WTC11 (cell line): ENCODE measurements around the gene NKPD1. TPM values are rescaled to one million over a fixed set of nuclear protein-coding genes. Genes with fewer than 3 reads are reported as not detected.

ENCODE experiments used
- ATAC-seq: fragments of 200-7000 bp; cut with Tn5 transposase; 2 replicates; pipeline ENCODE4 v1.10.0; 2021; ENCODE audit warnings: mild to moderate bottlenecking, moderate library complexity
- CTCF ChIA-PET: fragments of 300-600 bp; sonication (Branson Sonifier 250); formaldehyde crosslinking; loops from one replicate; lab custom pipeline; 2021; ENCODE audit warnings: antibody characterized with exemption; lab: Charles Lee
- POLR2A ChIA-PET: fragments of 350-600 bp; sonication (Branson Sonifier 250); formaldehyde crosslinking; loops from one replicate; lab custom pipeline; 2021; ENCODE audit warnings: antibody characterized with exemption; lab: Charles Lee
- DNase-seq: peaks from one replicate; pipeline ENCODE4 v3.0.0; 2021; ENCODE audit warnings: low spot score
- H3K27ac Mint-ChIP-seq: 2 replicates; pipeline ENCODE4 v1.8.0; 2021; ENCODE audit warnings: mixed read lengths
- H3K27me3 Mint-ChIP-seq: 2 replicates; pipeline ENCODE4 v1.8.0; 2021; ENCODE audit warnings: low read depth, mild to moderate bottlenecking, moderate library complexity, mixed read lengths
- H3K36me3 Mint-ChIP-seq: 2 replicates; pipeline ENCODE4 v1.8.0; 2021; ENCODE audit warnings: mixed read lengths
- H3K4me1 Mint-ChIP-seq: 2 replicates; pipeline ENCODE4 v1.8.0; 2022; ENCODE audit warnings: mixed read lengths
- H3K4me3 Mint-ChIP-seq: 2 replicates; pipeline ENCODE4 v1.8.0; 2021; ENCODE audit warnings: mild to moderate bottlenecking, moderate library complexity, mixed read lengths
- H3K9me3 Mint-ChIP-seq: 2 replicates; pipeline ENCODE4 v1.8.0; 2021; ENCODE audit warnings: mixed read lengths
- AR ChIP-seq: fragments of 250-450 bp; sonication (Bioruptor Pico); IDR thresholded peaks from 2 replicates; pipeline ENCODE4 v1.9.0; 2021; ENCODE audit warnings: mild to moderate bottlenecking
- CBFB ChIP-seq: sonication (generic); formaldehyde crosslinking; IDR thresholded peaks from 2 replicates; pipeline ENCODE4 v1.8.1; 2022; ENCODE audit warnings: mild to moderate bottlenecking, low read depth, missing genetic modification reagents
- CREM ChIP-seq: sonication (generic); formaldehyde crosslinking; IDR thresholded peaks from 2 replicates; pipeline ENCODE4 v1.8.1; 2022; ENCODE audit warnings: mild to moderate bottlenecking, missing genetic modification reagents, moderate library complexity
- E2F4 ChIP-seq: sonication (generic); formaldehyde crosslinking; IDR thresholded peaks from 2 replicates; pipeline ENCODE4 v1.8.1; 2022; ENCODE audit warnings: low read depth, mild to moderate bottlenecking, moderate library complexity, missing genetic modification reagents, borderline replicate concordance
- FOXK1 ChIP-seq: sonication (generic); formaldehyde crosslinking; IDR thresholded peaks from 2 replicates; pipeline ENCODE4 v1.8.0; 2022; ENCODE audit warnings: mild to moderate bottlenecking, moderate library complexity, missing genetic modification reagents
- GABPB1 ChIP-seq: sonication (generic); formaldehyde crosslinking; IDR thresholded peaks from 2 replicates; pipeline ENCODE4 v1.8.1; 2023; ENCODE audit warnings: mild to moderate bottlenecking, missing genetic modification reagents
- HMGA2 ChIP-seq: fragments of 250-450 bp; sonication (Bioruptor Pico); IDR thresholded peaks from 2 replicates; pipeline ENCODE4 v1.4.0; 2021; ENCODE audit warnings: mild to moderate bottlenecking, moderate library complexity
- MAX ChIP-seq: sonication (generic); formaldehyde crosslinking; IDR thresholded peaks from 2 replicates; pipeline ENCODE4 v1.8.0; 2022; ENCODE audit warnings: mild to moderate bottlenecking, missing genetic modification reagents
- NFE2L1 ChIP-seq: sonication (generic); formaldehyde crosslinking; IDR thresholded peaks from 2 replicates; pipeline ENCODE4 v1.8.1; 2023; ENCODE audit warnings: missing genetic modification reagents
- NR1H2 ChIP-seq: sonication (generic); formaldehyde crosslinking; IDR thresholded peaks from 2 replicates; pipeline ENCODE4 v1.9.0; 2021; ENCODE audit warnings: mild to moderate bottlenecking, moderate library complexity, missing genetic modification reagents
- NR3C1 ChIP-seq: sonication (generic); formaldehyde crosslinking; conservative IDR thresholded peaks from 2 replicates; pipeline ENCODE4 v1.8.1; 2023; ENCODE audit warnings: low read depth, mild to moderate bottlenecking, missing genetic modification reagents
- OVOL2 ChIP-seq: fragments of 250-450 bp; sonication (Bioruptor Pico); IDR thresholded peaks from 2 replicates; pipeline ENCODE4 v1.9.0; 2021; ENCODE audit warnings: mild to moderate bottlenecking, borderline replicate concordance
- USF2 ChIP-seq: sonication (generic); formaldehyde crosslinking; IDR thresholded peaks from 2 replicates; pipeline ENCODE4 v1.8.1; 2023; ENCODE audit warnings: mild to moderate bottlenecking, missing genetic modification reagents, moderate library complexity
- ZNF138 ChIP-seq: sonication (generic); formaldehyde crosslinking; conservative IDR thresholded peaks from 2 replicates; pipeline ENCODE4 v1.8.1; 2022; ENCODE audit warnings: mild to moderate bottlenecking, moderate library complexity, missing genetic modification reagents
- ZNF219 ChIP-seq: sonication (generic); formaldehyde crosslinking; IDR thresholded peaks from 2 replicates; pipeline ENCODE4 v1.8.0; 2023; ENCODE audit warnings: missing genetic modification reagents, mild to moderate bottlenecking, borderline replicate concordance
- ZNF281 ChIP-seq: sonication (generic); formaldehyde crosslinking; IDR thresholded peaks from 2 replicates; pipeline ENCODE4 v1.8.0; 2023; ENCODE audit warnings: mild to moderate bottlenecking, missing genetic modification reagents
- ZNF317 ChIP-seq: sonication (generic); formaldehyde crosslinking; IDR thresholded peaks from 2 replicates; pipeline ENCODE4 v1.8.1; 2023; ENCODE audit warnings: low read depth, mild to moderate bottlenecking, moderate library complexity, missing genetic modification reagents, borderline replicate concordance
- ZNF416 ChIP-seq: fragments of 250-450 bp; sonication (Bioruptor Pico); IDR thresholded peaks from 2 replicates; pipeline ENCODE4 v1.9.0; 2021; ENCODE audit warnings: mild to moderate bottlenecking, inconsistent platforms
- ZSCAN18 ChIP-seq: fragments of 250-450 bp; sonication (Bioruptor Pico); IDR thresholded peaks from 2 replicates; pipeline ENCODE4 v2.1.2; 2022; ENCODE audit warnings: mild to moderate bottlenecking, moderate library complexity
- total RNA-seq: library from RNA; stranded (reverse); gene quantifications from 3 replicates; pipeline ENCODE4 v1.2.3, GENCODE V29; 2021

Gene NKPD1
- total RNA-seq, 1 experiment from 2014 or later: 0.57 TPM

- TF ChIP-seq USF2 (CRISPR knock-in tag) (no peak), OVOL2 (CRISPR knock-in tag) (no peak), ZNF138 (CRISPR knock-in tag) (no peak), ZNF281 (CRISPR knock-in tag) (no peak), HMGA2 (CRISPR knock-in tag) (no peak), ZNF317 (CRISPR knock-in tag) (no peak)
These were observed 20.7 kb downstream of the NKPD1 start (continued) for GRCh38 chr19:45140144-45140503.

- CTCF ChIA-PET: interaction anchor here (0.9 kb wide), 1 partner anchor 16 kb away, joined by 3 read pairs; no protein-coding TSS in a partner anchor
- POLR2A ChIA-PET: no interaction called here
- H3K4me1 Mint-ChIP-seq: peaks cover 25% of the 10 kb centered on the region
- H3K27me3 Mint-ChIP-seq: no peaks in the 10 kb centered on the region
- H3K9me3 Mint-ChIP-seq: no peaks in the 10 kb centered on the region
- H3K4me3 Mint-ChIP-seq: no peak overlapping the region
- peak overlapping the region; percentile 80 for H3K27ac Mint-ChIP-seq
- no peak for ATAC-seq
- TF ChIP-seq ZNF416 (CRISPR knock-in tag) (no peak), GABPB1 (CRISPR knock-in tag) (no peak), ZSCAN18 (CRISPR knock-in tag) (no peak), OVOL2 (CRISPR knock-in tag) (no peak), NR1H2 (no peak), NR3C1 (CRISPR knock-in tag) (no peak), FOXK1 (CRISPR knock-in tag) (no peak), CBFB (no peak), AR (CRISPR knock-in tag) (no peak), E2F4 (CRISPR knock-in tag) (no peak), CREM (CRISPR knock-in tag) (no peak), MAX (CRISPR knock-in tag) (no peak), NFE2L1 (CRISPR knock-in tag) (no peak), ZNF219 (CRISPR knock-in tag) (no peak)
- TF ChIP-seq, all 79 proteins: peak for 0
- no peak for DNase-seq
- H3K36me3 Mint-ChIP-seq: peaks cover 10% of the 10 kb centered on the region
These were observed 21.3 kb downstream of the NKPD1 start for GRCh38 chr19:45139286-45140143.
